Spleen (tissue), 11 donors: ENCODE data around the gene SRPRB. TPM values are rescaled to one million over a fixed set of nuclear protein-coding genes. Genes with fewer than 3 reads are reported as not detected.

Experiments
- DNase-seq: peaks from one replicate; pipeline ENCODE4 v3.0.0-alpha.2; 2020
- H3K27ac ChIP-seq, 8 donors: fragments of 200-600 bp; sonication (generic) in 7 of 8; 1 replicate in 4 of 8; 2 replicates in 4 of 8; pipeline versions ENCODE4 v1.5.0 to v1.8.0; 2016 to 2021; ENCODE audit warnings: inconsistent platforms in 4 of 8, mild to moderate bottlenecking in 4 of 8, moderate library complexity in 1 of 8
- H3K27me3 ChIP-seq, 7 donors: fragments of 200-600 bp; sonication (generic) in 6 of 7; replicated peaks in 1 of 7; 1 replicate in 4 of 7; 2 replicates in 3 of 7; pipeline versions ENCODE4 v1.5.0 to v1.8.0; 2016 to 2021; ENCODE audit warnings: inconsistent platforms in 3 of 7, mild to moderate bottlenecking in 1 of 7
- H3K36me3 ChIP-seq, 6 donors: fragments of 200-600 bp; sonication (generic) in 5 of 6; 1 replicate in 4 of 6; 2 replicates in 2 of 6; pipeline versions ENCODE4 v1.5.0 to v1.8.0; 2016 to 2021; ENCODE audit warnings: inconsistent platforms in 2 of 6
- H3K4me1 ChIP-seq, 6 donors: fragments of 200-600 bp; sonication (generic) in 5 of 6; 1 replicate in 3 of 6; 2 replicates in 3 of 6; pipeline versions ENCODE4 v1.5.0 to v1.8.0; 2016 to 2021; ENCODE audit warnings: inconsistent platforms in 3 of 6
- H3K4me3 ChIP-seq, 8 donors: fragments of 200-600 bp; sonication (generic) in 7 of 8; 1 replicate in 4 of 8; 2 replicates in 4 of 8; pipeline versions ENCODE4 v1.5.0 to v1.8.0; 2016 to 2021; ENCODE audit warnings: inconsistent platforms in 4 of 8, mild to moderate bottlenecking in 4 of 8, moderate library complexity in 2 of 8
- H3K9me3 ChIP-seq, 8 donors: fragments of 200-600 bp; sonication (generic) in 7 of 8; 1 replicate in 4 of 8; 2 replicates in 4 of 8; pipeline versions ENCODE4 v1.5.0 to v1.8.0; 2016 to 2021; ENCODE audit warnings: inconsistent platforms in 4 of 8
- CTCF ChIP-seq, 11 experiments: fragments of 200-600 bp in 7 of 11; fragments of 450-650 bp in 4 of 11; sonication (generic) in 4 of 11; IDR thresholded peaks in 8 of 11; conservative IDR thresholded peaks in 3 of 11; 1 replicate in 7 of 11; 2 replicates in 4 of 11; pipeline versions ENCODE4 v1.4.0 to v1.8.0; 2016 to 2021; ENCODE audit warnings: antibody characterized with exemption in 11 of 11, inconsistent platforms in 4 of 11, mild to moderate bottlenecking in 1 of 11
- POLR2A ChIP-seq, 3 donors: fragments of 450-650 bp; IDR thresholded peaks; one replicate each; pipeline ENCODE4 v1.5.1; 2017; ENCODE audit warnings: antibody characterized with exemption in 3 of 3, mild to moderate bottlenecking in 1 of 3
- POLR2AphosphoS5 ChIP-seq, 3 donors: sonication (generic); formaldehyde crosslinking; IDR thresholded peaks; one replicate each; pipeline ENCODE4 v1.5.1; 2017; ENCODE audit warnings: antibody characterized with exemption in 3 of 3
- WGBS, 5 donors: extraction: QIAGEN DNeasy Blood & Tissue Kit in 3 of 5; methylation state at CpG; one replicate each; pipeline versions ENCODE4 v1.1.5 to v1.1.7; 2013 to 2018; 5-methylcytosine and 5-hydroxymethylcytosine counted together
- intact Hi-C: fragments of 100-400 bp; cut with DNase I; formaldehyde crosslinking; loops from one replicate; pipeline ENCODE4 v1.15.0; 2023; ENCODE audit warnings: low total_unique reads
- polyA plus RNA-seq, 3 donors: library from polyadenylated mRNA; stranded (reverse); fragments of 200-250 nt; gene quantifications; one replicate each; pipeline ENCODE4 v1.2.1, GENCODE V29; 2013
- total RNA-seq, 7 donors: library from RNA; depleted of rRNA in 3 of 7; stranded (reverse); fragments of >200 nt in 3 of 7; fragmentation: NEBNext Ultra II Directional in 4 of 7; extraction: Animal tissue kit (Norgen Biotek cat#: 25700) in 4 of 7; gene quantifications; one replicate each; pipeline versions ENCODE4 v1.1.0 to v1.2.1, GENCODE V29; 2016 to 2021
- donor health status: healthy with polysubstance abuse.
- donor health status: DM: no; HTN: no; CAD: no; lungs with moderate emphysema.
- donor health status: DM: no; HTN: no; CAD: no.
- donor health status: Bipolar disorder and iron deficiency.
- donor health status: healthy.
- donor health status: DM: no; HTN: no; CAD: no.
- donor health status: DM: yes; HTN: yes; CAD: no.

Gene SRPRB
- total and polyA plus RNA-seq, 10 donors = 11.5 to 38.5 (median 25.9) TPM

GRCh38 chr3:133836497-133837158, 31.0 kb downstream of the SRPRB start:
- Histone ChIP-seq H3K4me1 (no peaks in the 10 kb centered on the region), H3K9me3 (no peaks in the 10 kb centered on the region), H3K4me3 (no peak overlapping the region), H3K27ac (no peak overlapping the region), H3K27me3 (no peaks in the 10 kb centered on the region), H3K36me3 (peaks cover 0 to 40% (median 2%) of the 10 kb centered on the region in 6 donors)
- TF ChIP-seq CTCF (IDR thresholded peaks at IDR 0.05 in 8 of 11, conservative IDR thresholded peaks at IDR 0.05 in 3 of 11) = no peak
- TF ChIP-seq POLR2AphosphoS5 (IDR thresholded peaks at IDR 0.05) = no peak
- no peak for TF ChIP-seq POLR2A (IDR thresholded peaks at IDR 0.05)
- intact Hi-C loops = no loop called here
- 76 to 92% (median 81%) methylated on average over 6 of the region's 6 CpGs for whole genome bisulfite sequencing, 5 donors
- DNase-seq = no peak

- DNase-seq = no peak
- intact Hi-C loops = no loop called here
- Histone ChIP-seq H3K27me3 (no peaks in the 10 kb centered on the region), H3K4me3 (no peak overlapping the region), H3K36me3 (peaks cover 0 to 40% (median 2%) of the 10 kb centered on the region in 6 donors), H3K27ac (no peak overlapping the region), H3K4me1 (no peaks in the 10 kb centered on the region), H3K9me3 (no peaks in the 10 kb centered on the region)
- 88 to 94% (median 92%) methylated on average over 19 to 22 of the region's 22 CpGs for WGBS, 5 donors
- TF ChIP-seq POLR2A (IDR thresholded peaks at IDR 0.05) (no peak), CTCF (IDR thresholded peaks at IDR 0.05 in 8 of 11, conservative IDR thresholded peaks at IDR 0.05 in 3 of 11) (no peak), POLR2AphosphoS5 (IDR thresholded peaks at IDR 0.05) (no peak)
These were observed 32.1 kb downstream of the SRPRB start for GRCh38 chr3:133837487-133838295.

- Histone ChIP-seq H3K4me3 (no peak overlapping the region), H3K4me1 (no peaks in the 10 kb centered on the region), H3K36me3 (peaks cover 0 to 39% (median 2%) of the 10 kb centered on the region in 6 donors), H3K27me3 (no peaks in the 10 kb centered on the region), H3K27ac (no peak overlapping the region), H3K9me3 (no peaks in the 10 kb centered on the region)
- TF ChIP-seq POLR2AphosphoS5 (IDR thresholded peaks at IDR 0.05) (no peak), CTCF (IDR thresholded peaks at IDR 0.05 in 8 of 11, conservative IDR thresholded peaks at IDR 0.05 in 3 of 11) (no peak), POLR2A (IDR thresholded peaks at IDR 0.05) (no peak)
- WGBS, 5 donors = 86 to 96% (median 93%) methylated on average over 1 to 4 of the region's 4 CpGs
- intact Hi-C loops = no loop called here
- no peak for DNase-seq
These were observed 32.7 kb downstream of the SRPRB start for GRCh38 chr3:133838296-133838789.
